Stomach (tissue), 9 donors: Measurements from ENCODE around the gene LRIT2. TPM values are rescaled to one million over a fixed set of nuclear protein-coding genes. Genes with fewer than 3 reads are reported as not detected.

ENCODE experiments used
- DNase-seq, 2 donors: peaks; one replicate each; pipeline versions ENCODE4 v3.0.0 to v3.0.0-alpha.2; 2013 to 2019
- H3K27ac ChIP-seq, 5 donors: fragments of 200-600 bp in 4 of 5; sonication (generic) in 4 of 5; one replicate each; pipeline ENCODE4 v1.5.1; 2013 to 2019; ENCODE audit warnings: mild to moderate bottlenecking in 1 of 5, moderate library complexity in 1 of 5
- H3K27me3 ChIP-seq, 3 donors: fragments of 200-600 bp; sonication (generic); one replicate each; pipeline ENCODE4 v1.5.1; 2017 to 2019; ENCODE audit warnings: mixed run types in 1 of 3
- H3K36me3 ChIP-seq, 4 donors: fragments of 200-600 bp; sonication (generic); 1 replicate in 3 of 4; 2 replicates in 1 of 4; pipeline ENCODE4 v1.5.1; 2016 to 2019
- H3K4me1 ChIP-seq, 4 donors: fragments of 200-600 bp; sonication (generic); one replicate each; pipeline ENCODE4 v1.5.1; 2016 to 2019
- H3K4me3 ChIP-seq, 4 donors: fragments of 200-600 bp; sonication (generic) in 3 of 4; one replicate each; pipeline ENCODE4 v1.5.1; 2016 to 2019; ENCODE audit warnings: mild to moderate bottlenecking in 1 of 4
- H3K9me3 ChIP-seq, 4 donors: fragments of 200-600 bp; sonication (generic); one replicate each; pipeline ENCODE4 v1.5.1; 2016 to 2019
- EP300 ChIP-seq: sonication (generic); formaldehyde crosslinking; IDR thresholded peaks from one replicate; pipeline ENCODE4 v1.6.1; 2017; ENCODE audit warnings: antibody characterized with exemption
- POLR2A ChIP-seq, 4 donors: fragments of 450-650 bp; IDR thresholded peaks; one replicate each; pipeline ENCODE4 v1.6.1; 2016; ENCODE audit warnings: antibody characterized with exemption in 4 of 4, control low read depth in 2 of 4, mild to moderate bottlenecking in 1 of 4, moderate library complexity in 1 of 4
- POLR2AphosphoS5 ChIP-seq, 3 donors: sonication (generic); formaldehyde crosslinking; IDR thresholded peaks; one replicate each; pipeline ENCODE4 v1.6.1; 2016; ENCODE audit warnings: antibody characterized with exemption in 3 of 3
- WGBS, 5 donors: extraction: QIAGEN DNeasy Blood & Tissue Kit in 3 of 5; methylation state at CpG; one replicate each; pipeline versions ENCODE4 v1.1.5 to v1.1.7; 2013 to 2018; 5-methylcytosine and 5-hydroxymethylcytosine counted together
- intact Hi-C: fragments of 100-400 bp; cut with DNase I; formaldehyde crosslinking; loops from one replicate; pipeline ENCODE4 v1.15.1; 2023; ENCODE audit warnings: low total_unique reads
- polyA plus RNA-seq, 3 donors: library from polyadenylated mRNA; stranded (reverse); fragments of 200-250 nt; gene quantifications; one replicate each; pipeline ENCODE4 v1.2.3, GENCODE V29; 2013
- total RNA-seq, 5 donors: library from RNA; depleted of rRNA; stranded (reverse); fragments of >200 nt; gene quantifications; one replicate each; pipeline versions ENCODE4 v1.1.0 to v1.2.3, GENCODE V29; 2014 to 2016
- TF ChIP-seq, protein P1 (sequence below), 7 experiments: fragments of 450-650 bp in 4 of 7; fragments of 200-600 bp in 3 of 7; sonication (generic) in 3 of 7; IDR thresholded peaks; one replicate each; pipeline ENCODE4 v1.5.1; 2016 to 2019; ENCODE audit warnings: antibody characterized with exemption in 7 of 7, control low read depth in 2 of 7, mild to moderate bottlenecking in 1 of 7
- donor health status: healthy with polysubstance abuse.
- donor health status: Bipolar disorder and iron deficiency.
- donor health status: healthy.

LRIT2 gene
- total and polyA plus RNA-seq, 8 donors, result not detected

DNA sequence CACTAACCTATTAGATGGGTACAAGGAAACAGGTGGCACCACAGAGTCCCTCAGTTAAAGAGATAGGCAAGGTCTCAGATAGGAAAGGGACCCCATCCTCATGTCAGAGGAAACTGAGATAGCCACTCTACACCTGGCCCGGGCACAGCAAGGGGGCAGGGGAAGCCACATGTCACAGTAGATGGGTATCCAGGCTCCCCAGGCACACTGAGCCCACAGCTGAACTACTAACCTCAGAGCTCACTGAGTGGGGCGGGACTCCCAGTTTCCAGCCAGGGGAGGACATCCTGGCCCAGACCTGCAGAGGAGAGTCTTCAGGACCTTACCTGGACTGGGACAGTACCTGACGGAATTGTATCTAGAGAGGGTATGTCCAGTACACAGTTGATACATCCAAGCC, 34.7 kb downstream of the LRIT2 start:
- WGBS, 5 donors, result 72 to 92% (median 81%) methylated on average over 3 of the region's 3 CpGs
- intact Hi-C loops, result no loop called here
- TF ChIP-seq, protein P1, sequence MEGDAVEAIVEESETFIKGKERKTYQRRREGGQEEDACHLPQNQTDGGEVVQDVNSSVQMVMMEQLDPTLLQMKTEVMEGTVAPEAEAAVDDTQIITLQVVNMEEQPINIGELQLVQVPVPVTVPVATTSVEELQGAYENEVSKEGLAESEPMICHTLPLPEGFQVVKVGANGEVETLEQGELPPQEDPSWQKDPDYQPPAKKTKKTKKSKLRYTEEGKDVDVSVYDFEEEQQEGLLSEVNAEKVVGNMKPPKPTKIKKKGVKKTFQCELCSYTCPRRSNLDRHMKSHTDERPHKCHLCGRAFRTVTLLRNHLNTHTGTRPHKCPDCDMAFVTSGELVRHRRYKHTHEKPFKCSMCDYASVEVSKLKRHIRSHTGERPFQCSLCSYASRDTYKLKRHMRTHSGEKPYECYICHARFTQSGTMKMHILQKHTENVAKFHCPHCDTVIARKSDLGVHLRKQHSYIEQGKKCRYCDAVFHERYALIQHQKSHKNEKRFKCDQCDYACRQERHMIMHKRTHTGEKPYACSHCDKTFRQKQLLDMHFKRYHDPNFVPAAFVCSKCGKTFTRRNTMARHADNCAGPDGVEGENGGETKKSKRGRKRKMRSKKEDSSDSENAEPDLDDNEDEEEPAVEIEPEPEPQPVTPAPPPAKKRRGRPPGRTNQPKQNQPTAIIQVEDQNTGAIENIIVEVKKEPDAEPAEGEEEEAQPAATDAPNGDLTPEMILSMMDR (IDR thresholded peaks at IDR 0.05), result no peak
- TF ChIP-seq POLR2AphosphoS5 (IDR thresholded peaks at IDR 0.05), result no peak
- no peak for TF ChIP-seq EP300
- no peak for TF ChIP-seq POLR2A (IDR thresholded peaks at IDR 0.05)
- no peaks in the 10 kb centered on the region for H3K36me3 ChIP-seq
- no peaks in the 10 kb centered on the region for H3K9me3 ChIP-seq
- peaks cover 9 to 18% (median 17%) of the 10 kb centered on the region in 4 donors for H3K4me1 ChIP-seq
- no peak overlapping the region for H3K27ac ChIP-seq
- peaks cover 0 to 74% (median 25%) of the 10 kb centered on the region in 3 donors for H3K27me3 ChIP-seq
- no peak for DNase-seq
- no peak overlapping the region for H3K4me3 ChIP-seq

DNA sequence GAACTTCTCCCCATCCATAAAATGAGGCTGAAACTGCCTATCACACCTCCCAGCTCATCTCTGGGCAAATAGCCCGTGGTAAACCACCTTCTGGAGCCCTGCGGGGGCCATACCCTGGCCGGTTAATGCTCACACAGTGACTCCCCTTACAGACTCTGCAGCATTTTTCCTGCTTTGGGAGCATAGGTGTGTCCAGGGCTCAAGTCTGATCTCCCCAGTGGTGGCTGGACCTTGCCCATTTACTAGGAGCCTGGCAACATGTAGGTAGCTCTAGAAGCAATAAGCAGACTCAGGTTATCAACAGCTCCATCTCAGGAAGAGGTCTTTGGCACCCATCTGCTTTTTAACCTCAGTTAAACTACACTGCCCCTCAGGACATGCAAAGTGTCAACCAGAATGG, 36.5 kb downstream of the LRIT2 start:
- H3K4me3 ChIP-seq, result no peak overlapping the region
- intact Hi-C loops, result no loop called here
- 53 to 70% (median 67%) methylated on average over 3 of the region's 3 CpGs for WGBS, 5 donors
- no peak overlapping the region for H3K27ac ChIP-seq
- no peak for DNase-seq
- H3K36me3 ChIP-seq, result no peaks in the 10 kb centered on the region
- peaks cover 0 to 70% (median 12%) of the 10 kb centered on the region in 3 donors for H3K27me3 ChIP-seq
- TF ChIP-seq POLR2A (IDR thresholded peaks at IDR 0.05) (no peak), POLR2AphosphoS5 (IDR thresholded peaks at IDR 0.05) (no peak), EP300 (no peak)
- TF ChIP-seq, protein P1 (IDR thresholded peaks at IDR 0.05), result no peak
- H3K4me1 ChIP-seq, result peaks cover 0 to under 1% (median 0%) of the 10 kb centered on the region in 4 donors
- no peaks in the 10 kb centered on the region for H3K9me3 ChIP-seq

DNA sequence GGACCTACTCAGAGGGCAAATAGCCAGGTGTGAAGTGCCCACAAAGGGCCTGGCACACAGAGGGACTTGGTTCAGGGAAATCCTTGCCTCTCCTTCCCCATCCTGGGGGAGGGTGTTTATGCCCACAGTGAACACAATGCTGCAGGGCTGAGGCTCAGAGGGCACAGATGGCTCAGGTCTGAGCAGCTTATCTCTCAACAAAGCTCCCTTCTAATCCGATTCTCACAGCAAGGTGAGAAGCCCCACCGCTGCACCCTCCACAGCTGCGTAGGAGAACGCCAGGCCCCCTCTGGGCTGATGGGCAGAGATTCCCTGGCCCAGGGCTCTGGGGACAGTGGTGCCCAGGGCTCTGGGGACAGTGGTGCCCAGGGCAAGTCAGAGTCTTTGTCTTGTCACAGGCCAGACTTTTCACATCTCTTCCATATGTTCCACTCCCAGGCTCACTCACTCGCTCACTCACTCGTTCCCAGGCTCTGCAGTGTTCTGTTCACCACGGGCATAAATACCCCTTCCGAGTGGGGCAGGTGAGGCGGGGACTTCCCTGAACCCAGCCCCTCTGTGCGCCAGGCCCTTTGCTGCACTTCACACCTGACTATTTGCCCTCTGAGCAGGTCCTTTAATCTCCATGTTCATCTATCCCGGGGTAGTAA, 39.7 kb downstream of the LRIT2 start:
- Histone ChIP-seq H3K27me3 (peaks cover 0 to 42% (median 5%) of the 10 kb centered on the region in 3 donors), H3K36me3 (no peaks in the 10 kb centered on the region), H3K4me3 (no peak overlapping the region), H3K27ac (no peak overlapping the region), H3K4me1 (no peaks in the 10 kb centered on the region), H3K9me3 (no peaks in the 10 kb centered on the region)
- no peak for DNase-seq
- TF ChIP-seq, protein P1 (IDR thresholded peaks at IDR 0.05), result no peak
- TF ChIP-seq POLR2AphosphoS5 (IDR thresholded peaks at IDR 0.05), result no peak
- no peak for TF ChIP-seq POLR2A (IDR thresholded peaks at IDR 0.05)
- no peak for TF ChIP-seq EP300
- intact Hi-C loops, result no loop called here
- 54 to 60% (median 57%) methylated on average over 11 of the region's 11 CpGs for WGBS, 5 donors

DNA sequence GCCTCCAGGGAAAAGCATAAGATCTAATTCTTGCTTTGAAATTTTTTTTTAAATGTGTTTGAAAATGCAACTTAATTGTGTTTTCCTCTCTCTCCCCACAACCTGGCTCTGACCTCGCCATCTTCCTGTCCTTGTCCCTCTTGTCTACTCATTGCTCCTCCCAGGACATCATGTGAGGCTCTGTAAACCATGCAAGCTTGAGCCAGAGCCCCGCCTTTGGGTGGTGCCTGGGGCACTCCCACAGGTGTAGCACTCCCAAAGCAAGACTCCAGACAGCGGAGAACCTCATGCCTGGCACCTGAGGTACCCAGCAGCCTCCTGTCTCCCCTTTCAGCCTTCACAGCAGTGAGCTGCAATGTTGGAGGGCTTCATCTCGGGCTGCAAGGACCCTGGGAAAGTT, 40.8 kb downstream of the LRIT2 start:
- Histone ChIP-seq H3K36me3 (no peaks in the 10 kb centered on the region), H3K4me1 (no peaks in the 10 kb centered on the region), H3K27me3 (peaks cover 0 to 36% (median 5%) of the 10 kb centered on the region in 3 donors), H3K4me3 (no peak overlapping the region), H3K9me3 (no peaks in the 10 kb centered on the region), H3K27ac (no peak overlapping the region)
- TF ChIP-seq EP300 (no peak), POLR2AphosphoS5 (IDR thresholded peaks at IDR 0.05) (no peak), POLR2A (IDR thresholded peaks at IDR 0.05) (no peak)
- TF ChIP-seq, protein P1 (IDR thresholded peaks at IDR 0.05), result no peak
- WGBS, 5 donors, result 52 to 63% (median 59%) methylated on average over 4 of the region's 4 CpGs
- DNase-seq, result no peak
- intact Hi-C loops, result no loop called here
